Measurements from ENCODE around the gene TIPARP.

TIPARP gene

DNA sequence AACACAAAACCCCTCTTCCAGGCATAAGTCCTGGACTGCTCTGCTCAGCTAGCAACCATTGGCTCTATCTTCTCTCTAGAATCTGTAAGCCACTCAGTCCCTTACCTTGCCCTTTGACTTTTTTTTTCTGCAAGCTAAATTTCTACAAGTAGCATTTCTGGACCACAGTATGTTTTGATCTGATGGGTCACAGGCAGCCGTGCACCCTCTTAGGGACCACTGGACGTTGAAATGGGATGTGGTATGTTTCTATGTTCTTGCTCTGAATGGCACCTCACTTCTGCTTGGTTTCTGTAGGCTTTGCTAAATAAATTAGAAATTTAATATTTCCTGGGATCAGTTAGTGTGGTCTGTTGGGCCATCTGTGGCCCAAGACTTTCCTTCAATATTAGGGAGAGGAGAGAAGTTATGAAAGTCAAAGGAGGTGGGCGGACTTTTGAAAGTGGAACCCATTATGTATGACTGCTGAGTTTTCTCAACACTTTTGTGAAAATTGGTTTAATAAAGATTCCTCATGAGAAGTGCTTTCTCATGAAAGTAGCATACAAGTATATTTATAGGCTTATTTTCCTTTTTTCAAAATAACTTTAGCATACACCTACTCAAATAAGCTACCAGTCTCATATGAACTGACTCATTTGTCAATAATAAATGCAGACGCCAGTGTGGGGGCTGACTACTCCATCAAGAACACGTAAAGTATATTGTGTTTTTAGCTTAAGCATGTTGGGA lies 18.4 kb upstream of the TIPARP start:
- Histone ChIP-seq H3K9me2 (replicated peaks; ENCODE audit: low read depth, low read length) (no peaks in the 10 kb centered on the region), H3K27me3 (ENCODE audit: insufficient read depth, low read length, poor library complexity, severe bottlenecking) (no peaks in the 10 kb centered on the region), H3K9ac (ENCODE audit: low read depth, low read length, poor library complexity, severe bottlenecking) (no peak overlapping the region), H3K4me3 (ENCODE audit: low read length, poor library complexity, severe bottlenecking) (no peak overlapping the region), H3K36me3 (ENCODE audit: insufficient read depth, low read length) (no peaks in the 10 kb centered on the region), H3K9me3 (ENCODE audit: insufficient read depth, low read depth, low read length) (no peaks in the 10 kb centered on the region), H3K4me2 (ENCODE audit: low read depth, low read length, poor library complexity, severe bottlenecking) (no peak overlapping the region), H3K79me2 (ENCODE audit: insufficient read depth, low read length) (no peaks in the 10 kb centered on the region), H3K4me1 (ENCODE audit: insufficient read depth, low read length, poor library complexity, severe bottlenecking) (peaks cover 5% of the 10 kb centered on the region), H3F3A (ENCODE audit: low read depth) (no peaks in the 10 kb centered on the region), H4K20me1 (ENCODE audit: insufficient read depth, low read length, poor library complexity, severe bottlenecking) (no peaks in the 10 kb centered on the region), H2AFZ (ENCODE audit: low read length) (no peak overlapping the region)
- no peak for TF ChIP-seq CTCF (conservative IDR thresholded peaks at IDR 0.05; ENCODE audit: low read length)

DNA sequence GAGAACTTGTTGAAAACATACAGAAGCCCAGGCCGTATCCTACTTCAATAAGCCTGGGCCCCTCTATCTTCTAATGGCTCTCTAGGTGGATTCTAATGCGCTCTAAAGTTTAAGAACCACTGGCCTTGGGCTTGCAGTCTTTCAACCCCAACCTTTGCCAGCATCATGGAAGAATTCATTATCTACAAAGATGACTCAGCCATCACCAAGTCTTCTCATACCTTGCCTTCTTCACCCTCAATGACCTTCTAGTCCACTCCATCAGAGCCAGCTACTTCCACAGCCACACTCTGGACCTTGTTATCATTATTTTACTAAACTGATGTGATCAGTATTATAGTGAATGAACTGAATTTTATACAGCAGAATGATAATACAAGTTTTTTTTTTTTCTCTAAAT lies 16.9 kb upstream of the TIPARP start:
- no peak overlapping the region for H3K4me2 ChIP-seq (ENCODE audit: low read depth, low read length, poor library complexity, severe bottlenecking)
- TF ChIP-seq CTCF (conservative IDR thresholded peaks at IDR 0.05; ENCODE audit: low read length) (no peak), EZH2phosphoT487 (IDR thresholded peaks at IDR 0.05; ENCODE audit: borderline replicate concordance) (no peak)
- H4K20me1 ChIP-seq (ENCODE audit: insufficient read depth, low read length, poor library complexity, severe bottlenecking), result no peaks in the 10 kb centered on the region
- H3K9me2 ChIP-seq (replicated peaks; ENCODE audit: low read depth, low read length), result no peaks in the 10 kb centered on the region
- peaks cover 5% of the 10 kb centered on the region for H3K4me1 ChIP-seq (ENCODE audit: insufficient read depth, low read length, poor library complexity, severe bottlenecking)
- H3K79me2 ChIP-seq (ENCODE audit: insufficient read depth, low read length), result no peaks in the 10 kb centered on the region
- no peaks in the 10 kb centered on the region for H3F3A ChIP-seq (ENCODE audit: low read depth)
- no peaks in the 10 kb centered on the region for H3K9me3 ChIP-seq (ENCODE audit: insufficient read depth, low read depth, low read length)
- no peaks in the 10 kb centered on the region for H3K27me3 ChIP-seq (ENCODE audit: insufficient read depth, low read length, poor library complexity, severe bottlenecking)
- no peak overlapping the region for H2AFZ ChIP-seq (ENCODE audit: low read length)
- H3K4me3 ChIP-seq (ENCODE audit: low read length, poor library complexity, severe bottlenecking), result no peak overlapping the region
- H3K9ac ChIP-seq (ENCODE audit: low read depth, low read length, poor library complexity, severe bottlenecking), result no peak overlapping the region
- no peaks in the 10 kb centered on the region for H3K36me3 ChIP-seq (ENCODE audit: insufficient read depth, low read length)

DNA sequence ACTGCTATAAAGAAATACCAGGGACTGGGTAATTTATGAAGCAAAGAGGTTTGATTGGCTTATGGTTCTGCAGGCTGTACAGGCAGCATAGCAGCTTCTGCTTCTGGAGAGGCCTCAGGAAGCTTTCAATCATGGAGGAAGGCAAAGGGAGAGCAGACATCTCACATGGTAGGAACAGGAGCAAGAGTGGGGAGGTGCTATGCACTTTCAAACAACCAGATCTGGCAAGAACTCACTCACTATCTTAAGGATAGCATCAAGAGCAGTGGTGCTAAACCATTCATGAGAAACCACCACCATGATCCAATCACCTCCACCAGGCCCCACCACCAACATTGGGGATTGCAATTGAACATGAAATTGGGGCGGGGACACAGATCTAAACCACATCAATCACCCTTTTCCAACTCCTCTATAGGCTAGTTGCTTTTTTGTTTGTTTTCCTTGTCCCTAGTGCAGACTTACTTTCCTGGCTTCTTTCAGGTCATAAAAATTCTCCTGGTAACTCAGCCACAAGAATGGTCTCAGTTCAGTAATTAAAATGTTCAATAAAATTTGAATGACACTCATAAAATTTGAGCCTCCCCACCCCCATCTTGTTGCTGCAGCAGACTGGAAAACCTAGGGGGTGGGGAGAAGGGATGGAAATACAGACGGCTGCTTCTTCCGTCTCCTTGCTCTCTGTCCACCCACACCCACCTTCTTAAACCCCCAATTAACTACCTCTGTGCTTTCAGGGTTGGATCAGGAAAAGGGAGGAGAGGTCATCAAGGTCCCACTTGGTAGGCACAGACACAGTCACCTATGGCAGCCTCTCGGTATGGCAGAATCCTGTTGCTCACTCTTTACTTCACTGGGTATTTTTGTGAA lies 16.3 kb upstream of the TIPARP start:
- H3K79me2 ChIP-seq (ENCODE audit: insufficient read depth, low read length), result no peaks in the 10 kb centered on the region
- peaks cover 5% of the 10 kb centered on the region for H3K4me1 ChIP-seq (ENCODE audit: insufficient read depth, low read length, poor library complexity, severe bottlenecking)

More for the DNA sequence above, 16.3 kb upstream of the TIPARP start:
- no peak overlapping the region for H3K4me2 ChIP-seq (ENCODE audit: low read depth, low read length, poor library complexity, severe bottlenecking)
- no peak overlapping the region for H3K9ac ChIP-seq (ENCODE audit: low read depth, low read length, poor library complexity, severe bottlenecking)
- H3F3A ChIP-seq (ENCODE audit: low read depth), result no peaks in the 10 kb centered on the region
- TF ChIP-seq EZH2phosphoT487 (IDR thresholded peaks at IDR 0.05; ENCODE audit: borderline replicate concordance), result no peak
- no peak for TF ChIP-seq CTCF (conservative IDR thresholded peaks at IDR 0.05; ENCODE audit: low read length)
- no peaks in the 10 kb centered on the region for H3K36me3 ChIP-seq (ENCODE audit: insufficient read depth, low read length)
- H3K9me3 ChIP-seq (ENCODE audit: insufficient read depth, low read depth, low read length), result no peaks in the 10 kb centered on the region
- no peaks in the 10 kb centered on the region for H3K9me2 ChIP-seq (replicated peaks; ENCODE audit: low read depth, low read length)
- H3K4me3 ChIP-seq (ENCODE audit: low read length, poor library complexity, severe bottlenecking), result no peak overlapping the region
- H3K27me3 ChIP-seq (ENCODE audit: insufficient read depth, low read length, poor library complexity, severe bottlenecking), result no peaks in the 10 kb centered on the region
- no peaks in the 10 kb centered on the region for H4K20me1 ChIP-seq (ENCODE audit: insufficient read depth, low read length, poor library complexity, severe bottlenecking)
- H2AFZ ChIP-seq (ENCODE audit: low read length), result no peak overlapping the region
